Thyroid gland (tissue), 4 donors: Measurements from ENCODE around the gene WWC1. TPM values are rescaled to one million over a fixed set of nuclear protein-coding genes. Genes with fewer than 3 reads are reported as not detected.

Experiments used
- DNase-seq, 2 donors: peaks; one replicate each; pipeline ENCODE4 v3.0.0-alpha.2; 2019
- H3K27ac ChIP-seq, 3 donors: fragments of 200-600 bp; sonication (generic); 1 replicate in 2 of 3; 2 replicates in 1 of 3; pipeline ENCODE4 v1.5.1; 2016 to 2019; ENCODE audit warnings: mild to moderate bottlenecking in 1 of 3, moderate library complexity in 1 of 3
- H3K27me3 ChIP-seq: fragments of 200-600 bp; sonication (generic); one replicate; pipeline ENCODE4 v1.5.1; 2019
- H3K36me3 ChIP-seq, 2 donors: fragments of 200-600 bp; sonication (generic); one replicate each; pipeline ENCODE4 v1.5.1; 2016 to 2019
- H3K4me1 ChIP-seq, 2 donors: fragments of 200-600 bp; sonication (generic); one replicate each; pipeline ENCODE4 v1.5.1; 2017 to 2019
- H3K4me3 ChIP-seq, 3 donors: fragments of 200-600 bp; sonication (generic); replicated peaks in 1 of 3; 1 replicate in 2 of 3; 2 replicates in 1 of 3; pipeline ENCODE4 v1.5.1; 2016; ENCODE audit warnings: mild to moderate bottlenecking in 1 of 3
- H3K9me3 ChIP-seq: fragments of 200-600 bp; sonication (generic); one replicate; pipeline ENCODE4 v1.5.1; 2017
- CTCF ChIP-seq, 6 experiments: fragments of 200-600 bp in 3 of 6; fragments of 450-650 bp in 3 of 6; sonication (generic) in 3 of 6; IDR thresholded peaks; one replicate each; pipeline ENCODE4 v1.5.1; 2016 to 2019; ENCODE audit warnings: antibody characterized with exemption in 6 of 6, mild to moderate bottlenecking in 2 of 6, inconsistent platforms in 1 of 6, moderate library complexity in 1 of 6
- POLR2A ChIP-seq, 2 donors: fragments of 450-650 bp; IDR thresholded peaks; one replicate each; pipeline ENCODE4 v1.6.1; 2017; ENCODE audit warnings: antibody characterized with exemption in 2 of 2, mild to moderate bottlenecking in 2 of 2, moderate library complexity in 1 of 2
- WGBS, 2 donors: methylation state at CpG; one replicate each; pipeline ENCODE4 v1.1.5; 2017; 5-methylcytosine and 5-hydroxymethylcytosine counted together
- intact Hi-C: fragments of 100-400 bp; cut with DNase I; formaldehyde crosslinking; loops from one replicate; pipeline ENCODE4 v1.15.1; 2023
- total RNA-seq, 4 donors: library from RNA; depleted of rRNA; stranded (reverse); fragments of >200 nt; gene quantifications; one replicate each; pipeline ENCODE4 v1.2.3, GENCODE V29; 2016

The WWC1 gene
- total RNA-seq, 4 donors from 2014 or later: 38.7 to 80.1 (median 54.0) TPM

GRCh38 chr5:168375214-168375613 lies 83.8 kb downstream of the WWC1 start:
- TF ChIP-seq POLR2A (IDR thresholded peaks at IDR 0.05): no peak
- TF ChIP-seq CTCF (IDR thresholded peaks at IDR 0.05): no peak
- no peak for DNase-seq
- intact Hi-C loops: no loop called here
- Histone ChIP-seq H3K36me3 (no peaks in the 10 kb centered on the region), H3K4me1 (peaks cover 11 to 12% of the 10 kb centered on the region in 2 donors), H3K9me3 (no peaks in the 10 kb centered on the region), H3K27me3 (no peaks in the 10 kb centered on the region), H3K4me3 (no peak overlapping the region), H3K27ac (no peak overlapping the region)
- WGBS, 2 donors: 90% methylated on average over 7 of the region's 7 CpGs

- DNase-seq: no peak
- TF ChIP-seq CTCF (IDR thresholded peaks at IDR 0.05): no peak
- TF ChIP-seq POLR2A (IDR thresholded peaks at IDR 0.05): no peak
- Histone ChIP-seq H3K36me3 (no peaks in the 10 kb centered on the region), H3K9me3 (no peaks in the 10 kb centered on the region), H3K4me3 (no peak overlapping the region), H3K4me1 (no peaks in the 10 kb centered on the region), H3K27me3 (no peaks in the 10 kb centered on the region), H3K27ac (no peak overlapping the region)
- 93% methylated on average over 2 of the region's 2 CpGs for WGBS, 2 donors
- intact Hi-C loops: no loop called here
Measured at GRCh38 chr5:168377525-168377924, 86.1 kb downstream of the WWC1 start.

DNA sequence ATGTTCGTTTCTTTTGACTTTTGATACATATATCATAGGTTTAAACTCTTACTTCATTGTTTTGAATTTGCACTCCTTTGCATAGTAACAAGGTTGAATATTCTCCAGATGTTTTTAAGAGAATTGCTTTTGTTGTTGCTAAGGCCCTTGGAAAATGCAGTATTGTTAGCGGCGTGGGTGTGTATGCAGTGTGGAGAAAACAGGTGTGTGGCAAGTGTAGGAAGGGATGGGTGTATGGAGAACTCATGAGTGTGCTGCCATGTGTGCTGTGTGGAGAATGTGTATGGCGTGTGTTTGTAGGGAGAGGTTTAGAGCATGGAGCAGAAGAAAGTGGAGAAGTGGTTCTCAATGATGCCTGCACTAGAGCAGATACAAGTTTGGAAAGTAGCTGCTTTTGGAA lies 87.3 kb downstream of the WWC1 start:
- DNase-seq: no peak
- no peak overlapping the region for H3K4me3 ChIP-seq
- no peaks in the 10 kb centered on the region for H3K36me3 ChIP-seq
- 91 to 93% methylated on average over 4 of the region's 4 CpGs for WGBS, 2 donors
- H3K4me1 ChIP-seq: peaks cover 0 to 4% of the 10 kb centered on the region in 2 donors
- TF ChIP-seq POLR2A (IDR thresholded peaks at IDR 0.05) (no peak), CTCF (IDR thresholded peaks at IDR 0.05) (no peak)
- no peaks in the 10 kb centered on the region for H3K9me3 ChIP-seq
- intact Hi-C loops: no loop called here
- H3K27ac ChIP-seq: no peak overlapping the region
- no peaks in the 10 kb centered on the region for H3K27me3 ChIP-seq

DNA sequence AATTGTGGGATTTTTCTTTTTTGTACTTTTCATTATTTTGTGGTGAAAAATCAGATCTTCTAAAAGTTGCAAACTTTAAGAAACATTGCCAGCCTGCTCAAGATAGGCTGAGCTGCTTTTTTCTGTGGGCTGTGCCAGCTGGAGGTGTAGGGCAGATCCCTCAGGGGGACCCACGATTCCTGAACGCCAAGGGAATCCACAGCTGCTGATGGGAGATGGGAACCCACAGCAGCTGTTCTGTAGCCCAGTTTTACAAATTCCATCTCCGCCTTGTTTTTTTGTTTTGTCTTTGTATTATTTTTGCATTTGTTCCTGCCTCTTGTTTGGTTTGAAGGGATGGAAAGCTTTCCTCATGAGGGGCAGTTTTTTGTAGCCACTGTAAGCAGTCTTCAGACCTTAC lies 91.0 kb downstream of the WWC1 start:
- TF ChIP-seq CTCF (IDR thresholded peaks at IDR 0.05): no peak
- no peak for TF ChIP-seq POLR2A (IDR thresholded peaks at IDR 0.05)
- Histone ChIP-seq H3K4me3 (no peak overlapping the region), H3K36me3 (no peaks in the 10 kb centered on the region), H3K27ac (no peak overlapping the region), H3K9me3 (no peaks in the 10 kb centered on the region), H3K4me1 (peaks cover 0 to 4% of the 10 kb centered on the region in 2 donors), H3K27me3 (no peaks in the 10 kb centered on the region)
- no peak for DNase-seq
- intact Hi-C loops: no loop called here
- WGBS, 2 donors: 80 to 90% methylated on average over 3 of the region's 3 CpGs

GRCh38 chr5:168390491-168390890 lies 99.0 kb downstream of the WWC1 start:
- no peaks in the 10 kb centered on the region for H3K36me3 ChIP-seq
- intact Hi-C loops: no loop called here
- H3K27me3 ChIP-seq: no peaks in the 10 kb centered on the region
- H3K27ac ChIP-seq: no peak overlapping the region
- no peak overlapping the region for H3K4me3 ChIP-seq
- no peaks in the 10 kb centered on the region for H3K4me1 ChIP-seq
- WGBS, 2 donors: 88 to 93% methylated on average over 3 to 4 of the region's 4 CpGs
- H3K9me3 ChIP-seq: no peaks in the 10 kb centered on the region
- TF ChIP-seq POLR2A (IDR thresholded peaks at IDR 0.05) (no peak), CTCF (IDR thresholded peaks at IDR 0.05) (no peak)
- no peak for DNase-seq
